GM18511 (cell line): Measurements from ENCODE around the gene TEKT5.
"Not testable (repeated sequence)": the region's sequence is repeated elsewhere in the genome, so short reads cannot be mapped to it uniquely, and the experiment has no call there.

ENCODE experiments used
- ATAC-seq: cut with Tn5 transposase; IDR thresholded peaks from one replicate; pipeline ENCODE4 v1.9.1; 2021; ENCODE audit warnings: mild to moderate bottlenecking, moderate library complexity; ENCODE audit not compliant: unreplicated experiment

Gene TEKT5

DNA sequence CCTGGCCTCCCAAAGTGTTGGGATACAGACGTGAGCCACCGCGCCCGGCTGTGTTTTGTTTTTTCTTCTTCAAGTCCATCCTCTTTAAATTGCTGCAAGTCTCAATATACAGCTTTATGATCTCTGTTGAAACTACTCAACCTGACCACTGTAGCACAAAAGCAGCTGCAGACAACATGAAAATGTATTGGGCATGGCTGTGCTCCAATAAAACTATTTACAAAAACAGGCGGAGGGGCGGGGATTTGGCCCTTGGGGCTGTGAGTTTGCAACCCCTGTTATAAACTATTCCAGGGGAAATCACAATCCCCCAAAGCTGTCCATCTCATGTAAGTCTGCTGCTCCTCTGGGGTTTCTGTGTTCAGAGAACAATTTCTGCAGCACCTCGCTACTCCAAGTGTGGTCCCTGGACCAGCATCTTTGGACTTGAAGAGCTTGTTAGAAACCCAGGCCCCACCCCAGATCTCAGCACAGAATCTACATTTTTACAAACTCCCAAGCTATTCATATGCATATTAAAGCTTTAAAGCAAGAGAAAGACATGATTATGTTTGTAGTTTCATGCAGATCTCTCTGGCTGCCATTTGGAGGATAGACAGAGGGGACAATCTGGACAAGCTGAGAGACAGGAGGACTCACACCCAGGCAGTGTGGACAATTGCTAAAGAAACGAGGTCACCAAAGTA is 33.6 kb downstream of the TEKT5 start:
- no peak for ATAC-seq

DNA sequence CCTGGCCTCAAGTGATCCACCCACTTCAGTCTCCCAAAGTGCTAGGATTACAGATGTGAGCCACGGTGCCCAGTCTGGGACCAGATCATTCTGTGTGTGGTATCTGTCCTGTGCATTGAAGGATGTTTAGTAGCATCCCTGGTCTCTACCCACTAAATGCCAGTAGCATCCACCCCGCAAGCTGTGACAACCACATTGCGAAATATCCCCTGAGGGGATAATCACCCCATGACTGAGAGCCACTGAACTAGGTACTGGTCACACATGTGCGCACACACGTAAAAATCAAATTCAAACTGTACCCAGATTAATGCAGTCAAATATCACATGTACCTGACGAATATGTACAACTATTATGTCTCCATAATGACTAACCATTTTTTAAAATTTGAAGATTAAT is 35.8 kb downstream of the TEKT5 start:
- ATAC-seq: no peak

- ATAC-seq: no peak
Measured at GRCh38 chr16:10657925-10658324, 36.8 kb downstream of the TEKT5 start.

DNA sequence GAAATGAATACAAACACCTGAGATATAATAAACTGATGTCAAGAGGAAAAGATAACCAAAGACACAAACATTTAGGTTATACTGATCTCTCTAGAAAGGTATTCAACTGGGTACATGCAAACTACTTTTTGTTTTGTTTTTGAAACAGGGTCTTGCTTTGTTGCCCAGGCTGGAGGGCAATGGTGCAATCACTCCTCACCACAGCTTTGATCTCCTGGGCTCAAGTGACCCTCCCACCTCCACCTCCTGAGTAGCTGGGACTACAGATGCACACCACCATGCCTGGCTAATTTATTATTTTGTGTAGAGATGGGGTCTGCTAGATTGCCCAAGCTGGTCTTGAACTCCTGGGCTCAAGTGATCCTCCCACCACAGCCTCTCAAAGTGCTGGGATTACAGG is 38.1 kb downstream of the TEKT5 start:
- no peak for ATAC-seq

- ATAC-seq: no peak
Measured at GRCh38 chr16:10655415-10655977, 39.2 kb downstream of the TEKT5 start.

GRCh38 chr16:10654592-10655414 is 39.9 kb downstream of the TEKT5 start:
- no peak for ATAC-seq

- no peak for ATAC-seq
Measured at GRCh38 chr16:10652730-10653590, 41.8 kb downstream of the TEKT5 start.

GRCh38 chr16:10649098-10649497 is 45.6 kb downstream of the TEKT5 start:
- ATAC-seq: not testable (repeated sequence)

DNA sequence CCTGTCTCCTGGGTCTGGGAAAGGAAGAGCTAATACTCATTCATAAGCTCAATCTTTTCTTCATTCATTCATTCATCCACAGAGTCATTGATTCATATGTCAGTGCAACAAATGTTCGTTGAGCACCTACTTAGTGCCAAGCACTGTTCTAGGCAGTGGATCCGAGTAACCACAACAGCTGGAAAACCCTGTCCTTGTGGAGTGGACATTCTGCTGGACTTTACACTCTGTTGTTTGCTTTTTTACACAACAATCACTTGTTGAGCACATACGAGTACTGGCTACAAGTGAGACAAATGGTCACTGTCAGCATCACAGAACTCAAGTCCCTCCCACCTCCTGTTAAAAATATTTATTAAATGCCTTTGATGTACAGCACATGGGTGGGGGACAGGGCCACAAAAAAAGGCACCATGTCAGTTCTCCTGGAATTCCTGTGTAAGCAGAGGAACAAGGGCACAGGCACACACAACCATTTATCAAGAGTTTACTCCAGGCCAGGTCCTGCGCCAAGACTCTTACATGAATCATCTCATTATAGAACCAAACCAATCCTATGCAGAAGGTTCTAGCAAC is 46.9 kb downstream of the TEKT5 start:
- no peak for ATAC-seq

- no peak for ATAC-seq
Measured at GRCh38 chr16:10647264-10647720, 47.4 kb downstream of the TEKT5 start.

GRCh38 chr16:10646581-10647263 is 48.0 kb downstream of the TEKT5 start:
- no peak for ATAC-seq

DNA sequence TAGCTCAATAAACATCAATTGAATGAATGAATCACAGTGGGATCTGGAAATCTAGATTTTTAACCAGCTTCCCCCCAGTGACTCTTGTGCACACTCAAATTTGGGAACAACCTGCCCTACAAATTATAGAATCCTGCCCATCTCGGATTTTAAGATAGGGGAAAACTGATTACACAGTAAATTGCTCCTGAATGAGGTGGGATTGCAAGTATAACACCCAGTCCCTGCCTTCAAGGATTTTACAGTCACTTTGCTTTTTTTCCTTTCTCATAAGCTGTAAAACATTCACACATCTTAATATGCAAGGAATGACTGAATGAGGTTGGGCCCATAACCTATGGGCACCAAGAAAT is 48.5 kb downstream of the TEKT5 start:
- no peak for ATAC-seq

GRCh38 chr16:10644092-10644491 is 50.6 kb downstream of the TEKT5 start:
- no peak for ATAC-seq

GRCh38 chr16:10642964-10643363 is 51.8 kb downstream of the TEKT5 start:
- no peak for ATAC-seq

- ATAC-seq: no peak
Measured at GRCh38 chr16:10641953-10642949, 52.5 kb downstream of the TEKT5 start.

GRCh38 chr16:10641555-10641952 is 53.2 kb downstream of the TEKT5 start:
- ATAC-seq: no peak

GRCh38 chr16:10640934-10641333 is 53.8 kb downstream of the TEKT5 start:
- ATAC-seq: no peak

- ATAC-seq: no peak
Measured at GRCh38 chr16:10638101-10638500, 56.6 kb downstream of the TEKT5 start.
